IPS-18c (cell line): ENCODE results near the gene NCAM2.

Experiments used
- H3K4me3 ChIP-seq: 2 replicates; pipeline ENCODE4 v1.7.0; 2013; ENCODE audit warnings: low read depth, mild to moderate bottlenecking, low read length, moderate library complexity; ENCODE audit not compliant: insufficient read depth
- H3K9me3 ChIP-seq: one replicate; pipeline ENCODE4 v1.6.1; 2013; ENCODE audit warnings: mild to moderate bottlenecking, low read length, moderate library complexity; ENCODE audit not compliant: control insufficient read depth, insufficient read depth

The NCAM2 gene

GRCh38 chr21:21010228-21010627 is 12.0 kb downstream of the NCAM2 start:
- Histone ChIP-seq H3K4me3 (no peak overlapping the region), H3K9me3 (no peaks in the 10 kb centered on the region)

DNA sequence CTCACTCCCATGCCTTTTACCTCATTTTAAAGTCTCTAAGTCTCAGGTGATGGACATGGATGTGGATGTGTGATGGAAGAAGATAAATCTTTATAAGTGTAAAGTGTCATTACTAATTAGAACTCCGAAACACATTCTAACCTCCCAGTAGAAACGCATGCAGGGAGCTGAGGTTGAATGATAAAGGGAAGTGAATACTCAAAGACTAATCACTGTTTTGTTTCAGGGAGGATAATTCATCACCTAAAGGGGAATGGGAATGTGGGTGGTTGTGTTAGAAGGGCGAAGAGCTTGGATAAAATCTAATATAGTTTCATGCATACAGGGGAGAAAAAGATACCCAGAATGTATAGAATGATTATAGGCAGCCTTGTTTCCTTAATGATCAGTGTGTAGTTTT is 12.5 kb downstream of the NCAM2 start:
- Histone ChIP-seq H3K4me3 (no peak overlapping the region), H3K9me3 (no peaks in the 10 kb centered on the region)

- H3K4me3 ChIP-seq = no peak overlapping the region
Observed at GRCh38 chr21:21018821-21019220, 20.6 kb downstream of the NCAM2 start.

DNA sequence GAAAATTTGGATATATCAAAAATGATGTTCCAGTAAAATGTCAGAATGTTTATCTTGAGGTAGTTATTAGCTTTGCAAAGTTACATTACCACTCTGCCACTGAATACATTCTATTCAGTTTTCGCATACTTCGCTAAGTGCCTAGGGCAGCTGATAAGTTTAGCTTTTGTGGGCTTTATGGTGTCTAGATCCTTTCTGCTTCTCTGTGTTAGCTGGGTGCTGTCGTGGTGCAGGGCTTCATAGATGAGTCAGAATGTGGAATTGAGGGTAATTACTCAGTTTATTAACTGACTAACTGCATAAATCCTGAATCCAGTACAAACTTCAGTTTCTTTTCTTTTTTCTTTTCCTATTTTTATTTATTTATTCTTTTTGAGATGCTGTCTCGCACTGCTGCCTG is 21.5 kb downstream of the NCAM2 start:
- H3K9me3 ChIP-seq = no peaks in the 10 kb centered on the region

More at GRCh38 chr21:21018821-21019220, 20.6 kb downstream of the NCAM2 start:
- H3K9me3 ChIP-seq = no peaks in the 10 kb centered on the region

DNA sequence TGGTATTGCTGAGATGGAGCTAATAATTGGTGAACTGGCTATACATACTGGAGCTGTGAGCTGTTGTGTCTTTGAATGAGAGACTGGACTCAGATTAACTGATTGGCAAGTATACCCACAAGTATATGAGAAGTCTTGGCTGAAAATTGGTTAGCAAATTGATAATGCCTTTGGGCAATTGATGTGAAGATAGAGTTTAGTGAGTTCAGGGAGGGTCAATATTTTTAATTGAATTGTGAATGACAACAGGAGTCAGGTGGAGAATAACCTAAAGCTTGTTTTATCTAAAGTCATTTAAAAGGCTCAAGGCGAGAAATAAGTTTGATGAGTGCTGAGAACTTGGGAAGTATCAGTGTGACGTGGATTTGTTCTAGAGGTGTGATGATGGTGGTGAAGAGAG is 27.5 kb downstream of the NCAM2 start:
- H3K9me3 ChIP-seq = no peaks in the 10 kb centered on the region

More for the DNA sequence above, 21.5 kb downstream of the NCAM2 start:
- no peak overlapping the region for H3K4me3 ChIP-seq

DNA sequence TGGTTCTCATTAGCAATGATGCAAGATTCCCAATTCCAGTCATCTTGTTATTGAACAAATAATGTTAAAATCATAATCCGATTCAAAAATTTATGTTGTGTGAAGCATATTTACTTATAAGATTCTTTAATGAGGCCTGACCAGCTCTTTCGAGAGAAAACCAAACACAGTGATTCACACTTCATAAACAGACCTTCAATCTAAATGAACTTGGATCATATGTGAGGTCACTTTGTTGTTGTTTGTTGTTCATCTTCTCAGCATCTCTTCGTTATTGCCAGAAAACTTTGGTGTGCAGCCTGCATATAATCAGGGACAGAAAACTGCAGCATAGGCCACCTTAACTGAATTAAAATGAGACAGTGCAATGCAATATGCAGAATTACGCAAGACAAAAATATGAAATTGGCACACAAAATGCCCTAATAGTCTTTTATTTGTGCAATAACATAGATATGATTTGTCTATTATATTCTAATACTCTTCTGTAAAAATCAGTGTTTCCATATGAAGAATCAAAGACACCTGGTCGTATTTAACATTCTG is 30.1 kb downstream of the NCAM2 start:
- H3K4me3 ChIP-seq = no peak overlapping the region
- no peaks in the 10 kb centered on the region for H3K9me3 ChIP-seq

More for the DNA sequence above, 27.5 kb downstream of the NCAM2 start:
- no peak overlapping the region for H3K4me3 ChIP-seq

DNA sequence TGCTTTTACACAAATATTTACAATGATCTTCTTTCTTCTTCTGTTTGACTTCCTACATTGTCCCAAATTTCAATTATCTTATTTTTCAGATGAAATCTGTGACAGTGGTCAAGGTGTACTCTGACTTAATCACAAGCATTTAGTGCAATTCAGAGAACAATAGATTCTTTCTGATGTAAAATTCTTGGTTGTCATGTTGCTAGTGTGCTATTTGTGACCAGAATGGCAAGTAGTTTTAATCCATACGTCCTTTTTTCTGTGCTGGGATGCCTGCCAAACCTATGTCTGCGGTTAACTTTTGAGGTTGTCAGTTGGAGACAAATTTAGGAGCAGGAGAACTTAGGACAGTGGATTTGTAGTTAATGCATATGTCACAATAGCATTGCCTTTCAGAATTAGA is 31.0 kb downstream of the NCAM2 start:
- Histone ChIP-seq H3K9me3 (no peaks in the 10 kb centered on the region), H3K4me3 (no peak overlapping the region)

- Histone ChIP-seq H3K9me3 (no peaks in the 10 kb centered on the region), H3K4me3 (no peak overlapping the region)
Observed at GRCh38 chr21:21030311-21030710, 32.1 kb downstream of the NCAM2 start.

GRCh38 chr21:21034036-21034435 is 35.8 kb downstream of the NCAM2 start:
- H3K9me3 ChIP-seq = no peaks in the 10 kb centered on the region
- H3K4me3 ChIP-seq = no peak overlapping the region

GRCh38 chr21:21039624-21040170 is 41.5 kb downstream of the NCAM2 start:
- Histone ChIP-seq H3K4me3 (no peak overlapping the region), H3K9me3 (no peaks in the 10 kb centered on the region)

DNA sequence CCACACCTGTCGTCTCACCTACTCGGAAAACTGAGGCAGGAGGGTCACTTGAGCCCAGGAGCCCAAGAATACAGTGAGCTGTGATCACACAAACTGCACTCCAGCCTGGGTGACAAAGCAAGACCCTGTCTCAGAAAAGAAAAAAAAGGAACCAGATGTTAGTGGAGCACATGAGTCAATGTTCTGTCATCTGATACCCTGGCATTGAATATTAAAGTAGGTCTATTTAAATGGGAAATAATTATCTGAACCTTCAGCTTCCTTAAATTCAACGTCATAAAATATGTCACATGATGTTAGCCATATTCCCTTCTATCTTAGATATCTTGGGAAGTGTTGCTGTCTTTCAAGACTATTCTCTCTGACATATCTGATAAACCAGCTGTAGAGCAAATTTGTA is 47.3 kb downstream of the NCAM2 start:
- Histone ChIP-seq H3K9me3 (no peaks in the 10 kb centered on the region), H3K4me3 (no peak overlapping the region)

DNA sequence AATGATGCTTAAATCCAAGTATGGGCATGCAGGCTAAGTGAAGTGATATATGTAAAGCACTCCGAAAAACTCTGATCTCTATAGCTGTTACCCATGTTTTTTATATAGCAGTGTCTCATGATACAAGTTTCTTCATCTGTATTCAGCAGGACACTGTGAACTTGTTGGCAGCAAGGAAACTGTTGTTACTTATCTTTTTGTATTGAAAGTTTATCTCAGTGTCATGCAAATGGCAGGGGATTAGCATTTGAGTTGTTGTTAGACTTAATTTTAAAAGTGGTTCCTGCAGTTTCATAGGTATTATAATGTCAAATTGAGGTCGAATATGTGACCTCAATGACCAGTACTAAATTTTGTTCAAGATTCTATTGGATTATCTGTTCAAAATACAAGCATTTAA is 47.9 kb downstream of the NCAM2 start:
- Histone ChIP-seq H3K4me3 (no peak overlapping the region), H3K9me3 (no peaks in the 10 kb centered on the region)

GRCh38 chr21:21051109-21052055 is 53.2 kb downstream of the NCAM2 start:
- no peaks in the 10 kb centered on the region for H3K9me3 ChIP-seq
- no peak overlapping the region for H3K4me3 ChIP-seq

DNA sequence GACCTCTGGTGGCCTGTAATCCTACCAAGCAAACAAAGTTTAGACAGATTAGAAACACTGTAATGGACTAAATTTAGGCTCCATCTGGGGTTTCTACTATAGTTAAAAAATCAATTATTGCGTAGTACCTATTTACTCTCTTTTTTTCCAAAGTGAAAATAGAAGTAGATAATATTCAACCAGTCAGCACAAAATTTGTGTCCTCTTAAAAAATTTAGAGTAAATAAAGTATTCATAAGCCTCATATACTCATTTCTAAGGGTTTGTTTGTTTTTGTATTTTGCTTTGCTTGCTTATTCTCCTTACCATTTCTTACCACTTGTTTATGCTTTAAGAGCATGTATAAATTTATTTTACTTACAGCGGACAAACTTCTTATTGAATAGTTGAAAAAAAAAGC is 54.5 kb downstream of the NCAM2 start:
- H3K4me3 ChIP-seq = no peak overlapping the region
- no peaks in the 10 kb centered on the region for H3K9me3 ChIP-seq

DNA sequence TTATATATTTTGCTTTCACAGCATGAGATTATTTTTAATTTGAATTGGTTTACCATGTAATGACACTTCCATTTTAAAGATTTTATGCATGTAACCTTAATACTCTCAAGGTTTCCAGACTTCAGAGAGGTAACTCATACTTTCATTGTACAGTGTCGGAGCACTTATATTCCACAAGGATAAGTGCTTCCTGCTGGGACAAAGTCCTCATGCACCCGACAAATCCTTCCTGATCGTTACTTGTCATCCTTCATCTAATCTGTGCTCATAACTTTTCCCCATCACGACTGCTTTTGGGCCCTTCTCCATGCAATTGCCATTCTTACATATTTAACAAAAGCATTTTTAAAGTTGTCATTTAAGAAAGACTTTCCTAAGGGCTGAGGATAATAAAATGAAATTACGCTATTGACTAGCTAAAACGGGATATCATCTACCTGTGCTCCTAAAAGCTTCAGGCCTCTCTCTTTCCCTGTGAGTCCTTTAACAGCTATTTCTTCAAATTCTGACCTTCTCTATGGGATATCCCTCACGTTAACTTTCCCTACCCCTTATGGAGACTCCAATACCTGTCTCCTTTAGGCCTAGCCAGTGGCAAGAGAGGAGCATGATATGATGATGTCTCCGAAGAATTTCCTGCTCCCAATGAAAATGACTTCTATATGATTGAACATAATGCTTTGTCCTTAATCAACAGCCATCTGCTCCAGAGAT is 59.3 kb downstream of the NCAM2 start:
- Histone ChIP-seq H3K9me3 (no peaks in the 10 kb centered on the region), H3K4me3 (no peak overlapping the region)

- Histone ChIP-seq H3K9me3 (no peaks in the 10 kb centered on the region), H3K4me3 (no peak overlapping the region)
Observed at GRCh38 chr21:21063828-21064227, 65.6 kb downstream of the NCAM2 start.

DNA sequence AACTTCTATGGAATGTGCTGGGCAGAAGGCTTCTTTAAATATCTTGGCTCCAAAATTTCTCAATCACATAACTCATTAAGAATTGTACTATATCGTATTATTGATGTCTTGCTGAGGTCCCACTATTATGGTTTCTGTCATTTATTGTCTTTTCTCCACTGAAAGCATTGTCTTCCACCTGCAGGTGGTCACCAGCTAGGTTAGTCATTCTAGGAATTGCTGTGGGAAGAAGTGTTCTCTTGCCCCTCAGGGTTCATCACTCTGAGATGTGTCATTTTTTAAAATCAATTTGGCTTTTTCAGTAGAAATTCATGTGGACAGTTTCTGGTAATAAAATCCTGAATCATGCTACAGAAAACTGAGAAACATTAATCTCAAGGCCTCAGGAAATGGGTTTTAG is 66.1 kb downstream of the NCAM2 start:
- Histone ChIP-seq H3K4me3 (no peak overlapping the region), H3K9me3 (no peaks in the 10 kb centered on the region)

DNA sequence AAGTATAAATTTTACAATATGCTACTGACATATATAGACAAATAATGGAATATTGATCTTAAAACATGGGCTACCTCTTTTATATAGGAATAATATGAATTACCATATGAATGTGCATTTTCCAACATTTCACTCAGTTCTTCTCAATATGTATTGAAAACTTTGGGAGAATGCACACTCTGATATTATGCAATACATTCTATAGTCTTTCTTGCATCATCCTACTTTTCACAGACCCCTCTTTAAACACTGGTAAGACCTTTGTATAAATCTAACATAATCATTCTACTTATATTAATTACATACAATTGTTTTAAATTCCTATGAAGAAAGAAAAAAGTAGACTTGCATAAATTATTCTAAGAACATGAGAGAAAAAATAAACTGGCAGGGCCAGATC is 69.2 kb downstream of the NCAM2 start:
- no peak overlapping the region for H3K4me3 ChIP-seq

More for the DNA sequence above, 69.2 kb downstream of the NCAM2 start:
- no peaks in the 10 kb centered on the region for H3K9me3 ChIP-seq
